SKM-1 treated with dmso at 0.1 percent for 144 hours (cell line): ENCODE measurements around the gene PYHIN1.
"Not testable (repeated sequence)": the region's sequence is repeated elsewhere in the genome, so short reads cannot be mapped to it uniquely, and the experiment has no call there.

Experiments
- DNase-seq: peaks from one replicate; lab custom pipeline; 2025; ENCODE audit not compliant: unreplicated experiment; lab: John Stamatoyannopoulos, UW

The PYHIN1 gene

GRCh38 chr1:158978730-158979129, 47.4 kb downstream of the PYHIN1 start:
- DNase-seq: no peak

GRCh38 chr1:158979229-158979628, 47.9 kb downstream of the PYHIN1 start:
- DNase-seq: no peak

GRCh38 chr1:158983235-158983634, 51.9 kb downstream of the PYHIN1 start:
- DNase-seq: no peak

- no peak for DNase-seq
Observed at GRCh38 chr1:158984386-158984785, 53.0 kb downstream of the PYHIN1 start.

- no peak for DNase-seq
Observed at GRCh38 chr1:158989424-158989823, 58.1 kb downstream of the PYHIN1 start.

GRCh38 chr1:158992787-158993312, 61.5 kb downstream of the PYHIN1 start:
- DNase-seq: no peak

- DNase-seq: no peak
Observed at GRCh38 chr1:158996998-158997397, 65.6 kb downstream of the PYHIN1 start.

GRCh38 chr1:158998037-158998780, 66.9 kb downstream of the PYHIN1 start:
- DNase-seq: no peak

GRCh38 chr1:158998781-158999161, 67.4 kb downstream of the PYHIN1 start:
- peak; percentile 83 for DNase-seq

GRCh38 chr1:158999316-159000069, 68.1 kb downstream of the PYHIN1 start:
- DNase-seq: no peak

- DNase-seq: no peak
Observed at GRCh38 chr1:159000070-159000409, 68.7 kb downstream of the PYHIN1 start.

- no peak for DNase-seq
Observed at GRCh38 chr1:159000625-159001024, 69.3 kb downstream of the PYHIN1 start.

GRCh38 chr1:159005161-159005560, 73.8 kb downstream of the PYHIN1 start:
- DNase-seq: no peak

- DNase-seq: no peak
Observed at GRCh38 chr1:159005676-159006075, 74.3 kb downstream of the PYHIN1 start.

- not testable (repeated sequence) for DNase-seq
Observed at GRCh38 chr1:159006210-159006807, 75.0 kb downstream of the PYHIN1 start.

- peak; percentile 40 for DNase-seq
Observed at GRCh38 chr1:159007726-159008125, 76.4 kb downstream of the PYHIN1 start.

GRCh38 chr1:159008744-159009188, 77.4 kb downstream of the PYHIN1 start:
- no peak for DNase-seq

GRCh38 chr1:159009287-159009686, 77.9 kb downstream of the PYHIN1 start:
- no peak for DNase-seq

- peak; percentile 83 for DNase-seq
Observed at GRCh38 chr1:159009704-159010361, 78.5 kb downstream of the PYHIN1 start, which contains the start of gene IFI16. Gene IFI16 (plus strand): TSS chr1:159009907. CDS start chr1:159014681, 4,774 bp downstream.

- DNase-seq: no peak
Observed at GRCh38 chr1:159010391-159010790, 79.0 kb downstream of the PYHIN1 start.

- DNase-seq: not testable (repeated sequence)
Observed at GRCh38 chr1:159011001-159011400, 79.6 kb downstream of the PYHIN1 start.
